NT2/D1 (cell line): Measurements from ENCODE around the gene BLM.

Source experiments
- YY1 ChIP-seq: IDR thresholded peaks from 2 replicates; pipeline ENCODE4 v1.6.1; 2011; ENCODE audit not compliant: insufficient read length, insufficient read depth
- ZNF274 ChIP-seq: IDR thresholded peaks from 2 replicates; pipeline ENCODE4 v1.6.1; 2011; ENCODE audit warnings: mild to moderate bottlenecking, low read depth, low read length

DNA sequence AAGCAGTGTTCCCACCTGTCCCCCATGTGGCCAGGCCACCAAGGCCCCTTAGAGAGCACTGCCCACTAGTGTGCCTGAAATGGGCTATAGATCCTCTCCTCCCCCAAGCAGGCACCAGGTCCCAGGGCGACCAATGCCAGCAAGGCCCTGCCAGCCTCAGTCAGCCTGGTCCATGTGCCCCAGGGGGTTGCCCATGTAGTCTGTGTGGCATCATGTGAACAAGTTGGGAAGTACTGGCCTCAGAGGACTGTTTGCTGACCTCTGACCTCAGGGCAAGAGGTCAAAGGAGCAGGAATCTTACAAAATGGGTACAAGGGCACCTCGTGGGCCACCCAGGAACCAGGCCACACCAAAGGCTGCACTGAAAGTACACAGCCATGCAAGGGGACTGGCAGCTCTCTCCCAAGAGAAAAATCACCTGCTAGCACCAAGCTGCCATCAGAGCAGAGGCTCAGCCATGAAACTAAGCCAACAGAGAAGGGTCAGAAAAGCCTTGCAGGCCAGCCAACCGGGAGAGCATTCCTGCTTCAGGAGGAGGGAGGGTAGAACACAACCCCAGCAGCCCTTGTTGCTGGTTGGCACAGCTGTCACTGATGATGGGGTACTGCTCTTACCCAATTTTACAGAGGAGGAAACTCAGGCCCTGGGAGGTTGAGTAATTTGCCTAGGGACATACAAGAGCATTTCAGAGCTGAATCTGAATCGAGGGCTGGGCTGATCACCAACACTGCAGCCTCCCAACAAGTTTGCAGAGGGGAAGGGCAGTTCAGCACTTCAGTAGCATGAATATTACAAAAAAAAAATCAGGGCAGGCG is 146.0 kb downstream of the BLM start:
- no peak for TF ChIP-seq ZNF274
- TF ChIP-seq YY1 = no peak
